Activated CD4-positive, alpha-beta T cell treated with anti-CD3 and anti-CD28 coated beads for 1 hour (primary cell): ENCODE data around the gene OTOP2.
A peak's percentile ranks its signal among the peaks of the same experiment; 100 is the strongest.
"Not testable (repeated sequence)": the region's sequence is repeated elsewhere in the genome, so short reads cannot be mapped to it uniquely, and the experiment has no call there.

Source experiments
- DNase-seq: peaks from one replicate; pipeline ENCODE4 v3.0.0-alpha.2; 2020

The OTOP2 gene

GRCh38 chr17:74901353-74902135, 22.5 kb upstream of the OTOP2 start:
- DNase-seq = no peak

GRCh38 chr17:74903034-74903433, 21.0 kb upstream of the OTOP2 start:
- DNase-seq = no peak

- no peak for DNase-seq
These were observed 20.4 kb upstream of the OTOP2 start for GRCh38 chr17:74903671-74904070.

- DNase-seq = no peak
These were observed 19.2 kb upstream of the OTOP2 start for GRCh38 chr17:74904687-74905409.

GRCh38 chr17:74906214-74906793, 17.8 kb upstream of the OTOP2 start:
- not testable (repeated sequence) for DNase-seq

- no peak for DNase-seq
These were observed 17.1 kb upstream of the OTOP2 start for GRCh38 chr17:74907012-74907411.

GRCh38 chr17:74909097-74909496, 15.0 kb upstream of the OTOP2 start:
- not testable (repeated sequence) for DNase-seq

- not testable (repeated sequence) for DNase-seq
These were observed 12.7 kb upstream of the OTOP2 start for GRCh38 chr17:74911423-74911822.

- no peak for DNase-seq
These were observed 7.8 kb upstream of the OTOP2 start for GRCh38 chr17:74916136-74916850.

GRCh38 chr17:74916851-74917199, 7.2 kb upstream of the OTOP2 start:
- no peak for DNase-seq

DNA sequence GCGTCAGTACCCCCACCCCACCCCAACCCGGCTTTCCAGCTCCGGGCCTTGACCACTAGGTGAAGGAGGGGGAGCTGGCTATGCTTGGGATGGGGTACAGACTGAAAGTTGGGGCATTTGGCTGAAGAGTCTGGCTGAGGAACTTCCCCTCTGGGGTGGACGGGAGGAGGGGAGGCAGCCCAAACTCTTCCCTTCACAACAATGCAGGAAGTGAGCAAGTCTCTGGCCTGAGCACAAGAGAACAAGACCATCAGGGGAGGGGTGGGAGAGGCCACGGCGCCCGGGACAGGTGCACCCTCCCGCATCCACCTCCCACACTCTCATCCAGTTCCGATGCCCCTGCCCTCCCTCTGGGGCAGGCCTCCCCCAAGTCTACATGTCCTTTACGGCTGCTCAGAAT, 6.6 kb upstream of the OTOP2 start:
- no peak for DNase-seq

DNA sequence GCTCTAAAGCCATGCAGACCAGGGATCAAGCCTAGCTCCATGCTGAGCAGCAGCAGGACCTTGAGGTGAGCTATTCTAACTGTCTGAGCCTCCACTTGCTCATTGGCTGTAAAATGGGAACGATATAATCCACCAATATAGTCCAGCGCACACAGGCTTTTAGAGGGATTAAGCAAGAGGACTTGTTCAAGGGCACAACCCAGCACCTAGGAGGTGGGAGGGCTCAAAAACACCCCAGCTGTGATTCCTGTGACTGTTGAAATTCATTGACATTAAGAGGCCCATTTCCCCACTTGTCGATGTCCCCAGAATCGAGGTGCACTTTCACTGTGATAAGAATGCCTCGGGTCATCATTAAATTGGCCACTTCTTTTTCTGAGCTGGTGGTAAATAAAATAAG, 5.2 kb upstream of the OTOP2 start:
- no peak for DNase-seq

DNA sequence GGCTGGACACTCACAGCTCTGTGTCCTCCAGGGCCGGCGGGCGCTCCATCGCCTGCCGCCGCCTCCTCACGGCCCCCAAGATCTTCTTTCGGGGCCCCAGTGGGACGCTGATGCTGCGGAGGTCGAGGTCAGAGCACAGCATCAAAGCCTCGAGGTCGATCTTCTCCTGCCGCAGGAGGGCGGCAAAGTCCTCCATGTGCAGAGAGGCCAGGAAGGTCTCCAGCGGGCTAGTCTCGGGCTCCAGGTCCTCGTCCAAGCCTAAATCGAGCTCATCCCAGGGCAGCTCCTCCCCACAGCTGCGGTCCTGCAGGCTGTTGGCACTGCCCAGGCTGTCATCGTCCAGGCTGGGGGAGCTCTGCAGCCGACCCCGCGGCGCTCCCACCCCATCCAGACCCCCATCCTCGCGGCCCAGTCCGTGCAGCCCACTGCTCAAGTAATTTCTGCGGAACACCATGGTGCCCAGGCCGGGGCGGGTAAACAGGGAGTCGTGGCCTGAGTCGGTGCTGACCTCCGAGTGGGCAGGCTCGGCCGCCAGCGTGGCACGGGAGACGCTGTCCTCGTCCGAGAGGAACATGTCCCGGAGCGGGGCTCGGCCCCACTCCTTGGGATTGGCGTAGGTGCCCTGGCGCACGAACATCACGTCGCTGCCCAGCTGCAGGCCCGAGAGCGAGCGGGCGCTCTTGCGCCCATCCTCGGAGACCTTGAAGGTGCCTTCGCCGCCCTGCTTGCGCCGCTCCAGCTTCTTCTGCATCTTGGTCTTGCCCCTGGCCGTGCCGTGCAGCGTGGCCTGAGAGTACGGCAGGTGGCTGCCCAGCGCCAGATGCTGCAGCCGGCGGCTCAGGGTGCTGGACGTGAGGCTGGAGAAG, 4.4 kb upstream of the OTOP2 start:
- DNase-seq = no peak

DNA sequence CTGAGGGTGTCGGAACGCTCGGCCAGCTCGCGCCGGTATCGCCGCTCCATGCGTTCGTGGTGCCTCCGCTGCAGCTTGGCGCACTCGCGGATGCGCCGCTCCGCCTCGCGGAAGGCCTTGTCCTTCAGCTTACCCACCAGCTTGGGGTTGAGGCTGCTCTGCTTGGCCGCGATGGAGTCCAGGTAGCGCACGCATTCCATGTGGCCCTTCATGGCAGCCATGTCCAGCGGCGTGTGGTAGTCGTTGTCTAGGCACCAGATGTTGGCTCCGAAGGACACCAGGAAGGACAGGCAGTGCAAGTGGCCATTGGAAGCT, 3.8 kb upstream of the OTOP2 start:
- no peak for DNase-seq

DNA sequence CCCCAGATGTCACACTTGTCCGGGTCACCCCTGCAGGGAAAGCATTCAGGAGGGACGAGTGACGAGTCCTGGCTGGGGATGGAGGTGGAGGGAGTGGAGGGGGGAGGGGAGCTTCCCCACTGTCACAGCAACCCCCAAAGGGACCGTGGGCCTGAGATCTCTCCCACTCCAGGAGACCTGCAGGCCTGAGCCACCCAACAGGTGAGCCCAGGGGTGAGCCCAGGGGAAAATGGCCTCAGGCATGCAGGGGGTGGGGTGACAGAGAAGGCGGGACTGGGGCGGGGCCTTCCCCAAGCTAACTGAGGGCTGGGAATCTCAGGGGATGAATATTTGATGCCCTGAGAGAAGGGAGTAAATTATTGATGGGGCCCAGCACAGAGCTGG, 3.4 kb upstream of the OTOP2 start:
- no peak for DNase-seq

- no peak for DNase-seq
These were observed 2.9 kb upstream of the OTOP2 start for GRCh38 chr17:74921026-74921681.

- DNase-seq = no peak
These were observed 2.3 kb upstream of the OTOP2 start for GRCh38 chr17:74921769-74922168.

DNA sequence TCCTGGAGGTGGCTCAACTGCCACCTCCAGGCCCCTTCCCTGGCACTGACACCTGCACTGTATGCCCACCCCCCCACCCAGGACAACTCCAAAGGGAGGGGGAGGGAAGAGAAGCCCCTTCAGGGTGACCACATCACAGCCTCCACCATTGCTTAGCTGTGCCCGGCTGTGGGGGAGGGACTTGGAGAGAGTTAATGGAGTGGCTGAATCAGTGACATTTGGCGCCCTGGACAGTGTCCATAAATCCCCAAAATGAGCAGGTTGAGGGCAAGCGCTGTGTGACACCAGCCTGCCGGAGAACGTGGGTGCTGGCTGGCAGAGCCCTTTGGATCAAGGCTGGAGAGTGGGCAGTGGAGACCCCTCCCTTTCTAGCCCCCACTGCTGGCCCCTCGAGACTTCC, 1.9 kb upstream of the OTOP2 start:
- no peak for DNase-seq

- DNase-seq = no peak
These were observed 1.2 kb upstream of the OTOP2 start, which contains the start of gene USH1G for GRCh38 chr17:74922694-74923537. Gene USH1G, minus strand, starts transcription at chr17:74923255. Its CDS starts 182 bp downstream, at chr17:74923073.

DNA sequence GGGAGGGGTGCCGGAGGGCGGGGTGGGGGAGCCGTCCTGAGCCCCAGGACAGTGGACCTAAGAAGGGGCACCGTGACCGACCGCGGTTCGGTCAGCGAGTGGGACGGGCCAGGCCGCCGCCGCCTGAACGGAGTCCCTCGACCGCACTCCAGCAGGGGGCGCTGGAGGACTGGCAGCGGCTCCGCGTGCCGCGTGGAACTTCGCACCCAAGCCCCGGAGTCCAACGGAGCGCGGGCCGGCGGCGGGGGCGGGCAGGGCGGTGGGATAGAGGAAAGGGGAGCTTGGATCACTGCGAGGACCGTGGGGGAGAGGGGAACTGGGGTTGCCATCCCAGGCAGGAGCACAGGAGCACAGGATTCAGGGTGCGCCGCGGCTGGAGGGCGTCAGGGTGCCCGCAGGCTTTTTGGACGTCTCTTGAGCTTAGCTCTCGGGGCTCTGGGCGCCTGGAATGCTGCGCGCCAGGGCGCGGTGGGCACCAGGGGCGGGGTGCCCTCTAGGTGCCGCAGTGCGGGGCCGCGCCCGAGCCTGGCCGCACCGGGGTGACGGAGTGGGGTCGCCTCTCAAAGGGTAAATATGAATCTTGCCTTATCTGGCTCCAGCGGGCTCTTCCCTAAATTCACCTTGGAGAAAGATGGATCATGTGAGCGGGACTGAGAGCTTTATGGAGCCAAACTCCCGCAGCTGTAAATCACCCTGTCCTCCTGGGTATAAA, 379 bp upstream of the OTOP2 start:
- peak; percentile 58 for DNase-seq
